Testis (tissue), 2 donors: Measurements from ENCODE around the gene MPPED1.

Source experiments
- POLR2A ChIP-seq: fragments of 450-650 bp; IDR thresholded peaks from one replicate; pipeline ENCODE4 v1.6.1; 2017; ENCODE audit warnings: antibody characterized with exemption, mild to moderate bottlenecking, moderate library complexity
- TF ChIP-seq, protein P1 (sequence below), 3 experiments: fragments of 450-650 bp in 2 of 3; fragments of 200-600 bp in 1 of 3; sonication (generic) in 1 of 3; IDR thresholded peaks; one replicate each; pipeline ENCODE4 v1.5.1; 2016 to 2019; ENCODE audit warnings: antibody characterized with exemption in 3 of 3, mild to moderate bottlenecking in 2 of 3, moderate library complexity in 1 of 3

DNA sequence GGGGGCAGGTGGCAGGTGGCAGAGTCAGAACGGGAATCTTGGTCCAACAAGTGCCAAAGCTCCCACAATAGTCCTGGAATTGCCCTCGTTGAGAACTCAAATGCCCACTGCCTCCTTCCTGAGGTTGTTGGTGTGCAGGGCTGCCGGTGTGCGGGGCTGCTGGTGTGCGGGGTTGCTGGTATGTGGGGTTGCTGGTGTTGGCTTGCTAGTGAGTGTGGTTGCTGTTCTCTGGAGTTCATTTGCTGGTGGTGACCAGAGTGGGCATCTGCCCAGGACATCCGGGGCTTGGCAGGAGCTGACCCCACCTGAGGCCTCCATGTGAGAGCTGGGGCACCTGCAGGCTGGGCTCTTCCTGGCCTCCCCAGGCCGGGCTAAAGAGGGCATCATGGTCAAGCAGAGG, 14.0 kb upstream of the MPPED1 start:
- TF ChIP-seq, protein P1, sequence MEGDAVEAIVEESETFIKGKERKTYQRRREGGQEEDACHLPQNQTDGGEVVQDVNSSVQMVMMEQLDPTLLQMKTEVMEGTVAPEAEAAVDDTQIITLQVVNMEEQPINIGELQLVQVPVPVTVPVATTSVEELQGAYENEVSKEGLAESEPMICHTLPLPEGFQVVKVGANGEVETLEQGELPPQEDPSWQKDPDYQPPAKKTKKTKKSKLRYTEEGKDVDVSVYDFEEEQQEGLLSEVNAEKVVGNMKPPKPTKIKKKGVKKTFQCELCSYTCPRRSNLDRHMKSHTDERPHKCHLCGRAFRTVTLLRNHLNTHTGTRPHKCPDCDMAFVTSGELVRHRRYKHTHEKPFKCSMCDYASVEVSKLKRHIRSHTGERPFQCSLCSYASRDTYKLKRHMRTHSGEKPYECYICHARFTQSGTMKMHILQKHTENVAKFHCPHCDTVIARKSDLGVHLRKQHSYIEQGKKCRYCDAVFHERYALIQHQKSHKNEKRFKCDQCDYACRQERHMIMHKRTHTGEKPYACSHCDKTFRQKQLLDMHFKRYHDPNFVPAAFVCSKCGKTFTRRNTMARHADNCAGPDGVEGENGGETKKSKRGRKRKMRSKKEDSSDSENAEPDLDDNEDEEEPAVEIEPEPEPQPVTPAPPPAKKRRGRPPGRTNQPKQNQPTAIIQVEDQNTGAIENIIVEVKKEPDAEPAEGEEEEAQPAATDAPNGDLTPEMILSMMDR (IDR thresholded peaks at IDR 0.05), result no peak
- no peak for TF ChIP-seq POLR2A
